Activated CD4-positive, alpha-beta T cell treated with anti-CD3 and anti-CD28 coated beads for 1 hour (primary cell): ENCODE measurements around the gene CGB2.
"Not testable (repeated sequence)": the region's sequence is repeated elsewhere in the genome, so short reads cannot be mapped to it uniquely, and the experiment has no call there.

Source experiments
- DNase-seq: peaks from one replicate; pipeline ENCODE4 v3.0.0-alpha.2; 2020

The CGB2 gene

DNA sequence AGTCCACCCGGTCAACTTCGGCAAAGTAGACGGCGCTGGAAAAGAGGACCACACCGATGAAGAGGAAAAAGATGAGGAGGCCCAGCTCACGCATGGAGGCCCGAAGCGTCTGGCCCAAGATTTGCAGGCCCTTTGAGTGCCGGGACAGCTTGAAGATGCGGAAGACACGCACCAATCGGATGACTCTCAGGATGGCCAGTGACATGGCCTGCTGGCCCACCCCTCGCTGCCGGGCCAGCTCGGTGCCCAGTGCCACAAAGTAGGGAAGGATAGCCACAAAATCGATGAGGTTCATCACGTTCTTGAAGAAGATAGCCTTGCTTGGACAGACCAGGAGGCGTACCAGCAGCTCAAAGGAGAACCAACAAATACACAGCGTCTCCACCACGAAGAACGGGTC is 38.7 kb downstream of the CGB2 start:
- DNase-seq = no peak

DNA sequence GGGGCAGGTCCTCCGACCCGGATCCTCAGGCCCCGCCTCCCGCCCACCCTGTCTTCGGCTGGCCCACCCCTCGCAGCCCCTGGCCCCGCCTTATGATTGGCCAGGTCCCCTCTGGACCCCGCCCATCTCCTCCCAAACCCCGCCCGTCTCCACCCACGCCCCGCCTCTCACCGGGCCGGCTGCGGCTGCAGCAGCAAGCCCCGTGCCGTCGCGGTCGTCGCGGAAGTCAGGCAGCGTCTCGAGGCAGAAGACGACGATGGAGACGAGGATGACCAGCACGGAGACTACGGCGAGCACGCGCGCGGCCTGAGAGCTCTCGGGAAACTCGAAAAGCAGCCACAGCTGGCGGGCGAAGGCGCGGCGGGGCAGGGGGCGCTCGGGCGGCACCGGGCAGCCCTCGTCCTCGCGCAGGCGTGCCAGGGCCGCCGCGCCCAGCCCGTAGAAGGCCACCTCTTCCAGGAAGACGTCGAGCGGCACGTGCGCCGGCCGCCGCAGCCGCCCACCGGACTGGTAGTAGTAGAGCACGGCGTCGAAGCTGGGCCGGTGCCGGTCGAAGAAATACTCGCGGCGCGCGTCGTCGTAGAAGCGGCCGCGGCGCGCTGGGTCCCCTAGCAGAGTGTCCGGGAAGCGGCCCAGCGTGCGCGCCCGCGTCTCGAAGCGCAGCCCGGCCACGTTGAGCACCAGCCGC is 40.3 kb downstream of the CGB2 start:
- DNase-seq = no peak

DNA sequence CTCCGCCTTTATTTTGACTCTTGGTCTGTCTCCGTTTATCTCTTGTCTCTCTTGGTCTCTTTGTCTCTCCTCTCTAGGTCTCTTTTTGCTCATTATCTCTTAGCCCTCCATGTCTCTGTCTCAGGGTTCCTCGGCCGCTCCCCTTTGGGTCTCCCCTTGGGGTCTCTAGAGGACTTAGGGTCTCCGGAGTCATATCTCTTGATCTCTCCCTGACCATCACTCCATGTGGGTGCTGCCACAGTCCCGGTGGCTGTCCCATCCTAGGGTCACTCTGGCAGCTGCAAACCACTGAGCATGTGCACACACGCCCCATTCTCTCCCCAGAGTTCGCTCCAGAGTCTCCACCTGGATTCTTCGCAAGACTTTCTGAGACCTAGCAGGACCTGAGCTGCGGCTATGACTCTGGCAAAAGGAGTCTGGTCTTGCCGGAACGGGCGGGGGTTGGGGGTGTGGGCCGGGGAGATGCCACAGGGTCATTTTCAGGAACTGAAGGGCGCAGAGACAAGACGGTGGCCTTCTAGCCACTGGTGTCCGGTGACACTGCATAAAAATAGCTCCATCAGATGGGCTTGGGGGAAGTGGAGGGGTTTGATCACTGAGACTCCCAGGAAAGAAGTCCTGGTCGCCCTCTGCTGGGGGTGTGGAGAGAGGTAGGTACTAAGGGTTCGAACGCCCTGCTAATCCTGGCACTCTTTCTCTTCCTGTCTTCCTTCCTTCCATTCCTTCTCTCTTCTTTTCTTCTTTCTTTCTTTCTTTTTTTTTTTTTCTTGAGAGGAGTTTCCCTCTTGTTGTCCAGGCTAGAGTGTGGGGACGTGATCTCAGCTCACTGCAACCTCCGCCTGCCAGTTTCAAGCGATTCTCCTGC is 42.1 kb downstream of the CGB2 start:
- DNase-seq = no peak

DNA sequence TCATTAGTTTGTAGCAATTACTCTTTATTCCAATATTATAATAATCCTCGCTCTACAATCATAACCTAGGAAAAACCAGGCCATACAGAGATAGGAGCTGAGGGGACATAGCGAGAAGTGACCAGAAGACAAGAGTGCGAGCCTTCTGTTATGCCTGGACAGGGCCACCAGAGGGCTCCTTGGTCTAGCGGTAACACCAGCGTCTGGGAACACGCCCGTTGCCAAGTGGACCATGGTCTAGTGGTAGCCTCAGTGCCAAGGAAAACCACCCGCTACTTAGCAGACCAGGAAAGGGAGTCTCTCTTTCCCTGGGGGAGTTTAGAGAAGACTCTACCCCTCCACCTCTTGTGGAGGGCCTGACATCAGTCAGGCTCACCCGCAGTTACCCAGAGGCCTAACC is 43.2 kb downstream of the CGB2 start:
- DNase-seq = not testable (repeated sequence)

DNA sequence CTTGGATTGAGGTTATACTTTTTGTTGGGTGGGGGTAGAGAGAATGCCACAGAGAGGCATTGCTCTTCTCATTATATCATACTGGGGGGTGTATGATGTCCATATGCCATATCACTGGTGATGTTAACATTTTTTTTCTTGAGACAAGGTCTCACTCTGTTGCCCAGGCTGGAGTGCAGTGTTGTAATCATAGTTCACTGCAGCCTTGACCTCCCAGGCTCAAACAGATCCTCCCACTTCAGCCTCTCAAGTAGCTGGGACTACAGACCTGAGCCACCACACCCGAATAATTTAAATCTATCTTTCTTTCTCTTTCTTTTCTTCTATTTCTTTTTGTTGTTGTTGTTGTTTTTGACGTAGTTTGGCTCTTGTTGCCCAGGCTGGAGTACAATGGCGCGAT is 48.7 kb downstream of the CGB2 start:
- no peak for DNase-seq

DNA sequence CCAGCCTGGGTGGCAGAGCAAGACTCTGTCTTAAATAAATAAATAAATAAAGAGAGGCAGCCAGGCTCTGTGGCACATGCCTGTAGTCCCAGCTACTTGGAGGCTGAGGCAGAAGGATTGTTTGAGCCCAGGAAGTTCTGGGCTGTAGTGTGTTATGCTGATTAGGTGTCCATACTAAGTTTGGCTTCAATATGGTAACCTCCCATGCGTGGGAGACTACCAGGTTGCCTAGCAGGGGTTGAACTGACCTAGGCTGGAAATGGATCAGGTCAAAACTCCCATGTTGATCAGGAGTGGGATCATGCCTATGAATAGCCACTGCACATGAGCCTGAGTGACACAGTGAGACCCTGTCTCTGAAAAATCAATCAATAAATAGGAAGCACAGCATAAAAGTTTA is 49.6 kb downstream of the CGB2 start:
- DNase-seq = no peak
